Posterior cingulate gyrus (tissue), 11 donors: Measurements from ENCODE around the gene SPECC1L.

Source experiments
- DNase-seq, 10 donors: peaks; one replicate each; pipeline versions ENCODE4 v3.0.0 to v3.0.0-alpha.2; 2020 to 2021; ENCODE audit warnings: mixed read lengths in 3 of 10
- intact Hi-C: fragments of 100-400 bp; cut with DNase I; formaldehyde crosslinking; loops from one replicate; pipeline ENCODE4 v1.15.1; 2023

Gene SPECC1L

GRCh38 chr22:24423519-24424000 lies 152.9 kb downstream of the SPECC1L start:
- intact Hi-C loops = no loop called here
- DNase-seq = peak in 5 of 10 donors; percentile 23 to 90 (median 41)

GRCh38 chr22:24424001-24424900 lies 153.6 kb downstream of the SPECC1L start:
- no peak for DNase-seq
- intact Hi-C loops = no loop called here

- no peak for DNase-seq
- intact Hi-C loops = no loop called here
Measured at GRCh38 chr22:24424901-24425775, 154.5 kb downstream of the SPECC1L start.

- intact Hi-C loops = no loop called here
- DNase-seq = no peak
Measured at GRCh38 chr22:24426436-24426835, 155.8 kb downstream of the SPECC1L start.

GRCh38 chr22:24426851-24427499 lies 156.3 kb downstream of the SPECC1L start:
- intact Hi-C loops = no loop called here
- no peak for DNase-seq

- intact Hi-C loops = no loop called here
- peak in 1 of 10 donors; percentile 81 for DNase-seq
Measured at GRCh38 chr22:24427500-24428164, 157.0 kb downstream of the SPECC1L start, which contains the start of gene ADORA2A. ADORA2A (plus strand) TSS chr22:24427599; CDS start chr22:24433405, 5,806 bp downstream.

GRCh38 chr22:24428751-24429410 lies 158.2 kb downstream of the SPECC1L start:
- DNase-seq = peak in 4 of 10 donors; percentile 10 to 61 (median 48)
- intact Hi-C loops = no loop called here

- intact Hi-C loops = no loop called here
- DNase-seq = peak in 4 of 10 donors; percentile 26 to 77 (median 68)
Measured at GRCh38 chr22:24429411-24430365, 159.1 kb downstream of the SPECC1L start.

- intact Hi-C loops = no loop called here
- DNase-seq = peak in 4 of 10 donors; percentile 26 to 76 (median 69)
Measured at GRCh38 chr22:24430431-24431308, 160.0 kb downstream of the SPECC1L start.

- DNase-seq = peak in 4 of 10 donors; percentile 9 to 47 (median 33)
- intact Hi-C loops = no loop called here
Measured at GRCh38 chr22:24431309-24432034, 160.8 kb downstream of the SPECC1L start.

- DNase-seq = peak in 5 of 10 donors; percentile 27 to 80 (median 50)
- intact Hi-C loops = no loop called here
Measured at GRCh38 chr22:24432059-24432853, 161.6 kb downstream of the SPECC1L start.

- intact Hi-C loops = no loop called here
- peak in 2 of 10 donors; percentile 67 to 80 for DNase-seq
Measured at GRCh38 chr22:24433001-24433827, 162.6 kb downstream of the SPECC1L start.

GRCh38 chr22:24433828-24434470 lies 163.3 kb downstream of the SPECC1L start:
- no peak for DNase-seq
- intact Hi-C loops = no loop called here
